Immature natural killer cell (primary cell): ENCODE data around the gene PROK1. TPM values are rescaled to one million over a fixed set of nuclear protein-coding genes. Genes with fewer than 3 reads are reported as not detected.
"Not testable (repeated sequence)": the region's sequence is repeated elsewhere in the genome, so short reads cannot be mapped to it uniquely, and the experiment has no call there.

ENCODE experiments used
- DNase-seq, 3 donors: peaks; one replicate each; pipeline ENCODE4 v3.0.0; 2022; ENCODE audit warnings: mixed read lengths in 1 of 3
- H3K27ac Mint-ChIP-seq, 6 donors: one replicate each; pipeline ENCODE4 v1.8.0; 2020; ENCODE audit warnings: mixed read lengths in 6 of 6, mild to moderate bottlenecking in 5 of 6, inconsistent platforms in 4 of 6, moderate library complexity in 3 of 6
- H3K27me3 Mint-ChIP-seq, 3 donors: one replicate each; pipeline ENCODE4 v1.8.0; 2020 to 2021; ENCODE audit warnings: low read depth in 3 of 3, mild to moderate bottlenecking in 3 of 3, mixed read lengths in 3 of 3, moderate library complexity in 3 of 3, inconsistent platforms in 1 of 3
- H3K36me3 Mint-ChIP-seq, 3 donors: one replicate each; pipeline ENCODE4 v1.8.0; 2020; ENCODE audit warnings: mixed read lengths in 3 of 3, inconsistent platforms in 2 of 3, mild to moderate bottlenecking in 2 of 3
- H3K4me1 Mint-ChIP-seq, 2 donors: one replicate each; pipeline ENCODE4 v1.8.0; 2020; ENCODE audit warnings: inconsistent platforms in 2 of 2, mild to moderate bottlenecking in 2 of 2, mixed read lengths in 2 of 2, moderate library complexity in 1 of 2
- H3K4me3 Mint-ChIP-seq, 5 donors: one replicate each; pipeline ENCODE4 v1.8.0; 2020; ENCODE audit warnings: mild to moderate bottlenecking in 5 of 5, mixed read lengths in 5 of 5, inconsistent platforms in 3 of 5, moderate library complexity in 3 of 5
- H3K9me3 Mint-ChIP-seq, 6 donors: one replicate each; pipeline ENCODE4 v1.8.0; 2020; ENCODE audit warnings: mild to moderate bottlenecking in 6 of 6, mixed read lengths in 6 of 6, inconsistent platforms in 4 of 6, moderate library complexity in 3 of 6
- polyA plus RNA-seq, 3 donors: library from polyadenylated mRNA; unstranded; fragments of 300-500 nt; fragmentation: Illumina TruSeq; gene quantifications; one replicate each; pipeline ENCODE4 v1.2.3, GENCODE V29; 2021

The PROK1 gene
- polyA plus RNA-seq, 3 donors from 2014 or later, result not detected

GRCh38 chr1:110439873-110440272 lies 11.1 kb upstream of the PROK1 start:
- not testable (repeated sequence) for DNase-seq, H3K36me3 Mint-ChIP-seq, H3K4me3 Mint-ChIP-seq, H3K9me3 Mint-ChIP-seq, H3K27ac Mint-ChIP-seq, H3K4me1 Mint-ChIP-seq, H3K27me3 Mint-ChIP-seq

GRCh38 chr1:110440877-110441276 lies 10.1 kb upstream of the PROK1 start:
- Mint-ChIP-seq H3K27ac (no peak overlapping the region), H3K36me3 (no peaks in the 10 kb centered on the region), H3K9me3 (no peaks in the 10 kb centered on the region), H3K27me3 (peaks cover 2 to 9% (median 5%) of the 10 kb centered on the region in 3 donors), H3K4me1 (no peaks in the 10 kb centered on the region), H3K4me3 (no peak overlapping the region)
- DNase-seq, result no peak

- Mint-ChIP-seq H3K9me3 (no peaks in the 10 kb centered on the region), H3K27me3 (peaks cover 2 to 9% (median 5%) of the 10 kb centered on the region in 3 donors)
Observed at GRCh38 chr1:110441888-110442287, 9.1 kb upstream of the PROK1 start.

GRCh38 chr1:110443451-110443850 lies 7.5 kb upstream of the PROK1 start:
- no peaks in the 10 kb centered on the region for H3K36me3 Mint-ChIP-seq
- no peak for DNase-seq
- H3K27ac Mint-ChIP-seq, result no peak overlapping the region
- no peaks in the 10 kb centered on the region for H3K9me3 Mint-ChIP-seq
- no peaks in the 10 kb centered on the region for H3K4me1 Mint-ChIP-seq
- peaks cover 2 to 9% (median 5%) of the 10 kb centered on the region in 3 donors for H3K27me3 Mint-ChIP-seq
- no peak overlapping the region for H3K4me3 Mint-ChIP-seq

More at GRCh38 chr1:110441888-110442287, 9.1 kb upstream of the PROK1 start:
- Mint-ChIP-seq H3K4me1 (no peaks in the 10 kb centered on the region), H3K27ac (no peak overlapping the region), H3K36me3 (no peaks in the 10 kb centered on the region), H3K4me3 (no peak overlapping the region)
- DNase-seq, result no peak

GRCh38 chr1:110444561-110444960 lies 6.4 kb upstream of the PROK1 start:
- Mint-ChIP-seq H3K27ac (no peak overlapping the region), H3K4me1 (no peaks in the 10 kb centered on the region), H3K4me3 (no peak overlapping the region), H3K27me3 (peaks cover 2 to 9% (median 5%) of the 10 kb centered on the region in 3 donors), H3K9me3 (no peaks in the 10 kb centered on the region), H3K36me3 (no peaks in the 10 kb centered on the region)
- DNase-seq, result no peak

- Mint-ChIP-seq H3K9me3 (no peaks in the 10 kb centered on the region), H3K27ac (no peak overlapping the region), H3K36me3 (no peaks in the 10 kb centered on the region), H3K4me1 (no peaks in the 10 kb centered on the region), H3K4me3 (no peak overlapping the region), H3K27me3 (no peaks in the 10 kb centered on the region)
- DNase-seq, result no peak
Observed at GRCh38 chr1:110449661-110450651, 993 bp upstream of the PROK1 start.

GRCh38 chr1:110452330-110452729 lies 1.4 kb downstream of the PROK1 start:
- Mint-ChIP-seq H3K4me3 (no peak overlapping the region), H3K4me1 (no peaks in the 10 kb centered on the region), H3K9me3 (no peaks in the 10 kb centered on the region), H3K36me3 (no peaks in the 10 kb centered on the region), H3K27me3 (no peaks in the 10 kb centered on the region), H3K27ac (no peak overlapping the region)
- no peak for DNase-seq

- H3K4me1 Mint-ChIP-seq, result no peaks in the 10 kb centered on the region
- no peak for DNase-seq
- no peak overlapping the region for H3K4me3 Mint-ChIP-seq
- H3K27me3 Mint-ChIP-seq, result no peaks in the 10 kb centered on the region
- no peak overlapping the region for H3K27ac Mint-ChIP-seq
- no peaks in the 10 kb centered on the region for H3K36me3 Mint-ChIP-seq
- H3K9me3 Mint-ChIP-seq, result no peaks in the 10 kb centered on the region
Observed at GRCh38 chr1:110453829-110454228, 2.9 kb downstream of the PROK1 start.

GRCh38 chr1:110454328-110454727 lies 3.4 kb downstream of the PROK1 start:
- H3K27ac Mint-ChIP-seq, result no peak overlapping the region
- H3K36me3 Mint-ChIP-seq, result no peaks in the 10 kb centered on the region
- H3K27me3 Mint-ChIP-seq, result no peaks in the 10 kb centered on the region
- H3K4me1 Mint-ChIP-seq, result no peaks in the 10 kb centered on the region
- no peak for DNase-seq
- H3K9me3 Mint-ChIP-seq, result no peaks in the 10 kb centered on the region
- no peak overlapping the region for H3K4me3 Mint-ChIP-seq

- no peaks in the 10 kb centered on the region for H3K27me3 Mint-ChIP-seq
- no peak overlapping the region for H3K4me3 Mint-ChIP-seq
- no peaks in the 10 kb centered on the region for H3K9me3 Mint-ChIP-seq
- no peaks in the 10 kb centered on the region for H3K4me1 Mint-ChIP-seq
- no peak for DNase-seq
- H3K27ac Mint-ChIP-seq, result no peak overlapping the region
- H3K36me3 Mint-ChIP-seq, result no peaks in the 10 kb centered on the region
Observed at GRCh38 chr1:110455151-110455550, 4.2 kb downstream of the PROK1 start.

- no peak overlapping the region for H3K27ac Mint-ChIP-seq
Observed at GRCh38 chr1:110457206-110457605, 6.3 kb downstream of the PROK1 start.

GRCh38 chr1:110460253-110461220 lies 9.6 kb downstream of the PROK1 start:
- no peaks in the 10 kb centered on the region for H3K4me1 Mint-ChIP-seq
- H3K27me3 Mint-ChIP-seq, result peaks cover 0 to 1% (median 0%) of the 10 kb centered on the region in 3 donors
- no peaks in the 10 kb centered on the region for H3K36me3 Mint-ChIP-seq
- H3K4me3 Mint-ChIP-seq, result no peak overlapping the region
- DNase-seq, result peak; percentile 71 to 79 (median 73)
- no peak overlapping the region for H3K27ac Mint-ChIP-seq
- H3K9me3 Mint-ChIP-seq, result no peaks in the 10 kb centered on the region

More at GRCh38 chr1:110457206-110457605, 6.3 kb downstream of the PROK1 start:
- DNase-seq, result no peak
- Mint-ChIP-seq H3K9me3 (no peaks in the 10 kb centered on the region), H3K4me3 (no peak overlapping the region), H3K27me3 (no peaks in the 10 kb centered on the region), H3K36me3 (no peaks in the 10 kb centered on the region), H3K4me1 (no peaks in the 10 kb centered on the region)

GRCh38 chr1:110462093-110462492 lies 11.1 kb downstream of the PROK1 start:
- Mint-ChIP-seq H3K4me1 (no peaks in the 10 kb centered on the region), H3K36me3 (no peaks in the 10 kb centered on the region), H3K27me3 (peaks cover 0 to 1% (median 0%) of the 10 kb centered on the region in 3 donors), H3K27ac (no peak overlapping the region), H3K4me3 (no peak overlapping the region), H3K9me3 (no peaks in the 10 kb centered on the region)
- no peak for DNase-seq

- Mint-ChIP-seq H3K27ac (no peak overlapping the region), H3K9me3 (no peaks in the 10 kb centered on the region), H3K36me3 (no peaks in the 10 kb centered on the region), H3K27me3 (peaks cover 0 to 1% (median 0%) of the 10 kb centered on the region in 3 donors), H3K4me3 (no peak overlapping the region), H3K4me1 (no peaks in the 10 kb centered on the region)
- no peak for DNase-seq
Observed at GRCh38 chr1:110462964-110463363, 12.0 kb downstream of the PROK1 start.
